GM12874 (cell line): ENCODE measurements around the gene LHFPL6.

Experiments used
- TF ChIP-seq, protein P1 (sequence below): IDR thresholded peaks from 2 replicates; pipeline ENCODE4 v1.5.1; 2011; ENCODE audit warnings: low read depth, mild to moderate bottlenecking, control low read depth, low read length, moderate library complexity; ENCODE audit not compliant: insufficient read depth

The LHFPL6 gene

DNA sequence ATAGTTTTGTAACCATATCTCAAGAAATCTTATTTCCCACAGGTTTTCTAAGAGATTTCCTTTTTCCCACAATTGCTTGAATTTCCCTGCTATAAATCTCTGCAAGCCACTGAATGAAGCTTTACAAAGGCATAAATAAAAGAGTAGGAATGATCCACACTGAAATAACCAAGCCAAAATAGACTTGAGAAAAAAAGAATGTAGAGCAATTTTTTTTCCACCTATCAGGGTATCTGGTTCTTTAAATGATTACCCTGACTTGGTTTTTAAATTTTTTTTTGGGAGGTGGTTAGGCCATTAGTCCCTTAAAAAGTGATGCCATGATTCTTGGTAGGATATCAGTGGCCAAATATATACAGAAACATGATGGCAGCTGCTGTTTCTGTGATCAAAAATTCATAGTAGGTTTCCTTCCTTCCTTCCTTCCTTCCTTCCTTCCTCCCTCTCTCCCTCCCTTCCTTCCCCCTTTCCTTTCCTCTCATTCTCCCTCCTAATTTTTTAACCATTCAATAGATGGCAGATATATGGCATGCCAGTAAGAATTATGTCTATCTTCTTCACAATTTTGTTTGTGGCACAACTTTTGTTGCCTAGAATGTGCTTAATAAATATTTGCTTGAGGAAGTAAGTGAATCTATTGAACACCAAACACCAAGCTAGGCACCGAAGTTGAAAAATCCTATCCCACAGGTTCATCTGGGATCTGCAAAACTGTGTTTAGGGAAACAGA lies 233.7 kb downstream of the LHFPL6 start:
- TF ChIP-seq, protein P1, sequence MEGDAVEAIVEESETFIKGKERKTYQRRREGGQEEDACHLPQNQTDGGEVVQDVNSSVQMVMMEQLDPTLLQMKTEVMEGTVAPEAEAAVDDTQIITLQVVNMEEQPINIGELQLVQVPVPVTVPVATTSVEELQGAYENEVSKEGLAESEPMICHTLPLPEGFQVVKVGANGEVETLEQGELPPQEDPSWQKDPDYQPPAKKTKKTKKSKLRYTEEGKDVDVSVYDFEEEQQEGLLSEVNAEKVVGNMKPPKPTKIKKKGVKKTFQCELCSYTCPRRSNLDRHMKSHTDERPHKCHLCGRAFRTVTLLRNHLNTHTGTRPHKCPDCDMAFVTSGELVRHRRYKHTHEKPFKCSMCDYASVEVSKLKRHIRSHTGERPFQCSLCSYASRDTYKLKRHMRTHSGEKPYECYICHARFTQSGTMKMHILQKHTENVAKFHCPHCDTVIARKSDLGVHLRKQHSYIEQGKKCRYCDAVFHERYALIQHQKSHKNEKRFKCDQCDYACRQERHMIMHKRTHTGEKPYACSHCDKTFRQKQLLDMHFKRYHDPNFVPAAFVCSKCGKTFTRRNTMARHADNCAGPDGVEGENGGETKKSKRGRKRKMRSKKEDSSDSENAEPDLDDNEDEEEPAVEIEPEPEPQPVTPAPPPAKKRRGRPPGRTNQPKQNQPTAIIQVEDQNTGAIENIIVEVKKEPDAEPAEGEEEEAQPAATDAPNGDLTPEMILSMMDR: no peak

DNA sequence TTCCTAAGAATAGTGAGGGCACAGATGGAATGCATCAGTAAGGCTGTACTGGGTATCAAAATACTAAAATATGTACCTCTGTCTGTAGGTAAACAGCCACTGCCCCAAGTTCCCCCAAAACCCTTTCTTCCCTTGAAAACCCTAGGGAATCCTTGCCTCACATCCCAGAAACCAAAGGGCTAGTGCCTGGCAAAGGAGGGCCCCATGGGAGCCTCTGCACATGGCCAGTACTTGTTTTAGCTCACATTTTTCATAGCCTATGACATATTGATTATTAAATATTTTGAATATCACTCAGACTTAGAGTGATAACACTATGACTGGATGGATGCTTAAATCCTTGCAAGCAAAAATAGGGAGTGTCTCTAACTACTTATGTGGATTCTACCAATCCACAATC lies 237.1 kb downstream of the LHFPL6 start:
- TF ChIP-seq, protein P1: no peak

DNA sequence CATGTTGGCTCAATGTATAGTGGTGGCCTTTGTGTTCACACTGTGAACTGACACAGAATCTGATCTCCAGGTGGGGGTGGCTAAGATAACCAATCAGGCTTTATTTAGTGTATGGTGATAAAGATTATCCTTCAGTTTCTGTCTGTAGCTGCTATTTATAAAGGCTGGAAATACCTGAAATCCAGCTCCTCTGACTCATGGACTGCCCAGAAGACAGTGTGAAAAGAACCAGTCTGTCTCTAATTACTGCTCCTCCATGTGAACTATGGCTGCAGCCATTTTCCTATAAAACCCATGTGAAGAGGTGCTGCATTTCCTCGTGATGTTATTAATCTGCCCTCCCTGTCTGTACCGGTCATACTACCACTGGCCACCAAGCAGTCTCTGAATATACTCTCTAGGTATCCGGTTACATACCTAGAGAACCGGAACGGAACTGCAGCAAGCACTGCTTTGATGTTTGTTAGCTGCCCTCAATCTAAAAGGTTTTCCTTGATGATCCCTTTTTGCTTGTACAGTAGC lies 238.0 kb downstream of the LHFPL6 start:
- TF ChIP-seq, protein P1: no peak

DNA sequence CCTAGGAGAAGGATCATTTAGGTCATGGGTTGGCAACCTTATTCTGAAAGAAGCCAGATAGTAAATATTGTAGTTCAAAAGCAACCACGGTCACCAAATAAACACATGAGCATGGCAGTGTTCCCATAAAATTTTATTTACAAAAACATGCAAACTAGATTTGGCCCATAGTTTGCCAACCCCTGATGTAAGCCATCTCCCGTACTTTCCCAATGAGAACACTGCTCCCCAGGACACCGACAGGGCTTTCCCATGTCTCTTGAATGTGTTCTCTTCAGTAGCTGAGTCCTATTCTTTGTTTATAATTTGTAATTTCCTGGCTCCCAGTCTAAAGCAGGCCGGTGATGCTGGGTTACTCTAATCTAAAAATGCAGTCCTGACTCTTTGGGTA lies 239.6 kb downstream of the LHFPL6 start:
- TF ChIP-seq, protein P1: no peak

DNA sequence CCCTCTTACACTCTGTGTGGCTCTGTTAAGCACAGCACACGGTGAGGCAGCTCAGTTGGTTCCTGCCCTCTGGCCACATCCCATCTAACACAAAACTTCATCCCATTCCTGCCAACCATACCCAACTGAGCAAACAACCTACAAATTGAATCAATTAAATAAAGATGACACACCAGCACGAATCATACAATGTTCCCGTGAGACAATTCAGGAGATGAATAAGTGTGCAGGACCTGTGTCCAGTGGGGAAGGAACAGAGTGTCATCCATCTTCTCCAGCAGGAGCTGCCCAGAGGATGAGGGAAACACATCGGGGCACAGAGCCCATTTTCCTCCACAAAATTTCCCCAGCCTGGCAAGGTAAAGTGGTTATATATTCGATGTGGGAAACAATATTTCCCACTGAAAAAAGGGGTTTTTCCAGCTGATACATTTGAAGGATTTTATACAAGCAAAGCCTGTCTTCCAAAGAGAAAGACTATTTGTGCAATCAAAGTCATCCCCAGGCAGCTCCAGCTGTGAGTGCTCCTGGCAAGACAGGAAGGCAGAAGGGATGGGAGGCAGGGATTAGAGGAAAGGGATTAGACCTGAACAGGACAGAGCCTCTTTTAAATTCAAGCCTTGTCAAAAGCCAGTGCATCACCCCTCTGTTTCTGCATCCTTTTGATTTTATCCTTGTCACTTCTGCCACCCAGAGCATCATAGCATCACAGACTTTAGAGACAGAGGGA lies 240.2 kb downstream of the LHFPL6 start:
- TF ChIP-seq, protein P1: no peak

DNA sequence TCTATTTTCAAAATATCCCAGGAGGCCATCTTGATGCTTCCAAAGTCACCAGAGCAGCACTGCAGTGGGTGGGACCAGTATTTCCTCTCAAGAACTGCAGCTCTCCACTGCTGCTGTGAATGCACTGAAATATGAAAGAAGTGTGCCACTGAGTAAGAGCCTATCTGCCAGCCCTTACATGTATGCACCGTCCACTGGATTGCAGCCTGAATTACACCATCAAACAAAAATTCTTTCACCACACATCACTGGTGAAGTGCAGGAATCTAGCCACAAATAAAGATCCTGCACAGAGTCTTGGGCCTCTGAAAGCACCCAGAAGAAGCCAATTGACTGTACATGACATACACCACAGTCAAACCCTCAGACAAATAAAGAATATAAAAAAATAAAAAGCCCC lies 249.0 kb downstream of the LHFPL6 start:
- TF ChIP-seq, protein P1: no peak

DNA sequence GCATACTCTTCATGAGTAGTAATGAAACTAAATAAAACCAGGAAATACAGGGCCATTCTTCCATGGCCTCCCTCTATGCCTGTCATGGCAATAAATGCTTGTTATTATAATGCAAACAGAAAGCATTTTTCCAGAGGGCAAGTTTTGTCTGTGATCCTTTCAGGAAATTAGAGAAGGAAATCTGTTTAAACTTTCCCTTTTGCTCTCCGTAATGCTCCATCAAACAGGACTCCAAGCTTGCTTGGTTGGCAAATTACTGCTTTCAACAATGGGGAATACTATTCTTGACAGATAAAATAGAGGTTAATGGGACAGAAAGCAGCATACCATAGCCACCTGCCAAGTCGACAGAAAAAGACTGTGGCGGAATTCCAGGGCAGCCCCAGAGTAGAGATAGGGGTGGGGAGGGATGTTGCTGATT lies 252.5 kb downstream of the LHFPL6 start:
- TF ChIP-seq, protein P1: no peak
